Measurements from ENCODE around the gene RAMP1. TPM values are rescaled to one million over a fixed set of nuclear protein-coding genes. Genes with fewer than 3 reads are reported as not detected.

RAMP1 gene
- total RNA-seq, 1 donor from 2014 or later, result 3.9 TPM

GRCh38 chr2:237861875-237862527, 2.6 kb downstream of the RAMP1 start:
- CTCF ChIA-PET, result interaction anchor here (1.3 to 1.5 kb wide), 3 partner anchors 37 to 402 kb away, joined by 3 to 4 read pairs (median 3); no protein-coding TSS in a partner anchor

GRCh38 chr2:237862528-237862895, 3.1 kb downstream of the RAMP1 start:
- intact Hi-C loops (cut with micrococcal nuclease), result no loop called here
- TF ChIP-seq CTCF (IDR thresholded peaks at IDR 0.05), result no peak
- Mint-ChIP-seq H3K4me3 (no peak overlapping the region), H3K9me3 (no peaks in the 10 kb centered on the region), H3K27me3 (peaks cover 46% of the 10 kb centered on the region), H3K27ac (no peak overlapping the region), H3K36me3 (ENCODE audit: low read depth) (no peaks in the 10 kb centered on the region), H3K4me1 (peaks cover 7% of the 10 kb centered on the region)
- no peak for ATAC-seq (ENCODE audit: low read depth)
- ChIA-PET CTCF (no interaction called here), POLR2A (no interaction called here)
- DNase-seq, result no peak

More at GRCh38 chr2:237861875-237862527, 2.6 kb downstream of the RAMP1 start:
- DNase-seq (no peak), ATAC-seq (ENCODE audit: low read depth) (no peak)
- H3K4me3 Mint-ChIP-seq, result no peak overlapping the region
- no peaks in the 10 kb centered on the region for H3K36me3 Mint-ChIP-seq (ENCODE audit: low read depth)
- H3K27me3 Mint-ChIP-seq, result peaks cover 49% of the 10 kb centered on the region
- H3K4me1 Mint-ChIP-seq, result peaks cover 7% of the 10 kb centered on the region
- POLR2A ChIA-PET, result no interaction called here
- no peak overlapping the region for H3K27ac Mint-ChIP-seq
- intact Hi-C loops (cut with micrococcal nuclease), result no loop called here
- no peak for TF ChIP-seq CTCF (IDR thresholded peaks at IDR 0.05)
- H3K9me3 Mint-ChIP-seq, result no peaks in the 10 kb centered on the region

- no peak for DNase-seq
- no peak for TF ChIP-seq CTCF (IDR thresholded peaks at IDR 0.05)
- POLR2A ChIA-PET, result no interaction called here
- peaks cover 7% of the 10 kb centered on the region for H3K4me1 Mint-ChIP-seq
- H3K27me3 Mint-ChIP-seq, result peaks cover 43% of the 10 kb centered on the region
- no peak overlapping the region for H3K27ac Mint-ChIP-seq
- H3K4me3 Mint-ChIP-seq, result no peak overlapping the region
- no peaks in the 10 kb centered on the region for H3K36me3 Mint-ChIP-seq (ENCODE audit: low read depth)
- intact Hi-C loops (cut with micrococcal nuclease), result no loop called here
- ATAC-seq (ENCODE audit: low read depth), result no peak
- CTCF ChIA-PET, result no interaction called here
- H3K9me3 Mint-ChIP-seq, result no peaks in the 10 kb centered on the region
These were observed 3.7 kb downstream of the RAMP1 start for GRCh38 chr2:237863102-237863511.

GRCh38 chr2:237863689-237864443, 4.4 kb downstream of the RAMP1 start:
- no peak for TF ChIP-seq CTCF (IDR thresholded peaks at IDR 0.05)
- intact Hi-C loops (cut with micrococcal nuclease), result no loop called here
- Mint-ChIP-seq H3K4me1 (peaks cover 10% of the 10 kb centered on the region), H3K9me3 (no peaks in the 10 kb centered on the region), H3K4me3 (no peak overlapping the region), H3K27me3 (peaks cover 41% of the 10 kb centered on the region), H3K27ac (no peak overlapping the region), H3K36me3 (ENCODE audit: low read depth) (no peaks in the 10 kb centered on the region)
- POLR2A ChIA-PET, result no interaction called here
- CTCF ChIA-PET, result no interaction called here
- ATAC-seq (ENCODE audit: low read depth) (no peak), DNase-seq (no peak)

- Mint-ChIP-seq H3K4me3 (no peak overlapping the region), H3K4me1 (peaks cover 14% of the 10 kb centered on the region), H3K27me3 (peaks cover 44% of the 10 kb centered on the region), H3K9me3 (no peaks in the 10 kb centered on the region), H3K36me3 (ENCODE audit: low read depth) (no peaks in the 10 kb centered on the region), H3K27ac (peak overlapping the region; percentile 31)
- ChIA-PET POLR2A (no interaction called here), CTCF (no interaction called here)
- intact Hi-C loops (cut with micrococcal nuclease), result no loop called here
- no peak for DNase-seq
- ATAC-seq (ENCODE audit: low read depth), result no peak
- TF ChIP-seq CTCF (IDR thresholded peaks at IDR 0.05), result no peak
These were observed 5.1 kb downstream of the RAMP1 start for GRCh38 chr2:237864444-237864931.

Data from activated B cell treated with CpG ODN at 0.5 μM for 24 hours (primary cell).